HepG2 (cell line): ENCODE data around the gene UGCG. TPM values are rescaled to one million over a fixed set of nuclear protein-coding genes. Genes with fewer than 3 reads are reported as not detected.

ENCODE experiments used
- ATAC-seq: fragments of 200-7000 bp; cut with Tn5 transposase; 3 replicates; pipeline ENCODE4 v1.9.1; 2020; ENCODE audit warnings: mild to moderate bottlenecking, moderate library complexity
- BruUV-seq: library from RNA; stranded (reverse); fragments of 400-500 nt; replicated peaks from 2 replicates; lab custom pipeline; 2021; lab: Mats Ljungman, UMichigan
- CTCF ChIA-PET: fragments of 300-600 bp; formaldehyde crosslinking; extraction: SDS; loops from one replicate; lab custom pipeline; 2021; ENCODE audit warnings: low total read pairs, inconsistent platforms, low intra/inter-chr PET ratio; lab: Yijun Ruan, JAX
- POLR2A ChIA-PET: fragments of 350-600 bp; sonication (Branson Sonifier 250); formaldehyde crosslinking; loops from one replicate; lab custom pipeline; 2020; ENCODE audit warnings: antibody characterized with exemption, inconsistent platforms; lab: Yijun Ruan, JAX
- DNase-seq: peaks from one replicate; pipeline ENCODE4 v3.0.0-alpha.2; 2015; ENCODE audit warnings: low spot score
- FAIRE-seq: peaks from 3 replicates; lab custom pipeline; 2011; peaks lifted over from hg19 to GRCh38; lab: Jason Lieb, UNC
- H2AFZ ChIP-seq: one replicate; pipeline ENCODE4 v1.6.1; 2011; ENCODE audit warnings: low read length, inconsistent platforms
- H3K27ac ChIP-seq: fragments of 300-600 bp; 3 replicates; pipeline ENCODE4 v1.8.0; 2011; ENCODE audit warnings: mixed run types, mild to moderate bottlenecking, mixed read lengths, low read length, inconsistent platforms; ENCODE audit not compliant: insufficient read depth; ENCODE audit errors: extremely low read length
- H3K27me3 ChIP-seq, 2 experiments: fragments of 200-600 bp in 1 of 2; 2 replicates in 1 of 2; 3 replicates in 1 of 2; pipeline versions ENCODE4 v1.6.0 to v1.8.0; 2011; ENCODE audit warnings: low read length in 2 of 2, mild to moderate bottlenecking in 2 of 2, moderate library complexity in 2 of 2, inconsistent platforms in 1 of 2; ENCODE audit not compliant: insufficient read depth in 2 of 2, control insufficient read depth in 1 of 2
- H3K36me3 ChIP-seq, 2 experiments: fragments of 200-600 bp in 1 of 2; replicated peaks in 1 of 2; 2 replicates in 1 of 2; 3 replicates in 1 of 2; pipeline versions ENCODE4 v1.5.1 to v1.8.0; 2011; ENCODE audit warnings: low read length in 2 of 2, inconsistent platforms in 1 of 2; ENCODE audit not compliant: insufficient read depth in 2 of 2, control insufficient read depth in 1 of 2
- H3K4me1 ChIP-seq: 2 replicates; pipeline ENCODE4 v1.5.1; 2012; ENCODE audit warnings: low read length, inconsistent platforms; ENCODE audit not compliant: insufficient read depth
- H3K4me2 ChIP-seq: 2 replicates; pipeline ENCODE4 v1.6.0; 2011; ENCODE audit warnings: low read depth, low read length, inconsistent platforms
- H3K4me3 ChIP-seq, 3 experiments: fragments of 200-600 bp in 1 of 3; sonication (generic), shearing (Covaris generic) in 1 of 3; replicated peaks in 1 of 3; 2 replicates each; pipeline ENCODE4 v1.5.1; 2011 to 2016; ENCODE audit warnings: low read length in 3 of 3, inconsistent platforms in 2 of 3, low read depth in 2 of 3, mild to moderate bottlenecking in 2 of 3, control low read depth in 1 of 3, mixed read lengths in 1 of 3; ENCODE audit not compliant: insufficient read depth in 1 of 3
- H3K79me2 ChIP-seq: one replicate; pipeline ENCODE4 v1.6.1; 2011; ENCODE audit warnings: low read length, inconsistent platforms; ENCODE audit not compliant: insufficient read depth
- H3K9ac ChIP-seq: 2 replicates; pipeline ENCODE4 v1.6.0; 2011; ENCODE audit warnings: mild to moderate bottlenecking, low read depth, low read length, inconsistent platforms; ENCODE audit not compliant: insufficient read depth
- H3K9me3 ChIP-seq: 2 replicates; pipeline ENCODE4 v1.5.1; 2012; ENCODE audit warnings: mild to moderate bottlenecking, low read length
- H4K20me1 ChIP-seq: 2 replicates; pipeline ENCODE4 v1.6.0; 2011; ENCODE audit warnings: inconsistent platforms, mild to moderate bottlenecking, low read length, moderate library complexity; ENCODE audit not compliant: insufficient read depth
- ATF7 ChIP-seq, 2 experiments: fragments of 450-650 bp in 1 of 2; sonication (generic) in 1 of 2; formaldehyde crosslinking in 1 of 2; IDR thresholded peaks; 2 replicates each; pipeline versions ENCODE4 v1.4.0 to v1.6.1; 2016 to 2020; ENCODE audit warnings: antibody characterized with exemption in 1 of 2, mild to moderate bottlenecking in 1 of 2, missing genetic modification reagents in 1 of 2
- CREM ChIP-seq, 2 experiments: sonication (generic) in 1 of 2; formaldehyde crosslinking in 1 of 2; IDR thresholded peaks; 2 replicates each; pipeline versions ENCODE4 v1.4.0 to v1.6.1; 2016 to 2020; ENCODE audit warnings: antibody characterized with exemption in 1 of 2, mild to moderate bottlenecking in 1 of 2, missing genetic modification reagents in 1 of 2
- KDM2A ChIP-seq: sonication (generic); formaldehyde crosslinking; IDR thresholded peaks from 2 replicates; pipeline ENCODE4 v1.4.0; 2020; ENCODE audit warnings: low read depth, missing genetic modification reagents, borderline replicate concordance
- KLF9 ChIP-seq: IDR thresholded peaks from 2 replicates; pipeline ENCODE4 v1.6.1; 2016; ENCODE audit warnings: low read depth
- LRRFIP1 ChIP-seq: sonication (generic); formaldehyde crosslinking; conservative IDR thresholded peaks from 2 replicates; pipeline ENCODE4 v1.4.0; 2020; ENCODE audit warnings: missing genetic modification reagents
- MZF1 ChIP-seq: sonication (generic); formaldehyde crosslinking; IDR thresholded peaks from 2 replicates; pipeline ENCODE4 v1.8.1; 2023; ENCODE audit warnings: mild to moderate bottlenecking, missing genetic modification reagents, borderline replicate concordance
- NFE2L2 ChIP-seq: fragments of 150-350 bp; IDR thresholded peaks from 2 replicates; pipeline ENCODE4 v1.6.1; 2014; ENCODE audit warnings: low read length
- POGZ ChIP-seq: sonication (generic); formaldehyde crosslinking; IDR thresholded peaks from 2 replicates; pipeline ENCODE4 v1.4.0; 2020; ENCODE audit warnings: mild to moderate bottlenecking, missing genetic modification reagents
- POLR2AphosphoS5 ChIP-seq: IDR thresholded peaks from 2 replicates; pipeline ENCODE4 v1.6.1; 2012; ENCODE audit warnings: low read depth, low read length
- SETDB1 ChIP-seq: sonication (generic); formaldehyde crosslinking; IDR thresholded peaks from 2 replicates; pipeline ENCODE4 v1.5.1; 2020; ENCODE audit warnings: missing genetic modification reagents, mild to moderate bottlenecking, borderline replicate concordance
- SP140L ChIP-seq: sonication (generic); formaldehyde crosslinking; IDR thresholded peaks from 2 replicates; pipeline ENCODE4 v1.4.0; 2020; ENCODE audit warnings: missing genetic modification reagents, borderline replicate concordance
- TGIF2 ChIP-seq: IDR thresholded peaks from 2 replicates; pipeline ENCODE4 v1.6.1; 2016; ENCODE audit warnings: control low read depth, missing compliant biosample characterization
- ZBTB7A ChIP-seq: sonication (generic); formaldehyde crosslinking; IDR thresholded peaks from 2 replicates; pipeline ENCODE4 v1.8.0; 2022; ENCODE audit warnings: mild to moderate bottlenecking, missing genetic modification reagents
- ZMAT3 ChIP-seq: sonication (generic); formaldehyde crosslinking; conservative IDR thresholded peaks from 2 replicates; pipeline ENCODE4 v1.7.0; 2021; ENCODE audit warnings: missing genetic modification reagents
- ZNF441 ChIP-seq: sonication (generic); formaldehyde crosslinking; IDR thresholded peaks from 2 replicates; pipeline ENCODE4 v1.7.0; 2021; ENCODE audit warnings: missing genetic modification reagents, borderline replicate concordance
- ZNF562 ChIP-seq: sonication (generic); formaldehyde crosslinking; IDR thresholded peaks from 2 replicates; pipeline ENCODE4 v1.8.0; 2022; ENCODE audit warnings: missing genetic modification reagents, borderline replicate concordance
- ZNF883 ChIP-seq: sonication (generic); formaldehyde crosslinking; IDR thresholded peaks from 2 replicates; pipeline ENCODE4 v1.5.1; 2020; ENCODE audit warnings: mild to moderate bottlenecking, missing genetic modification reagents; ENCODE audit errors: not compliant biosample characterization
- WGBS: methylation state at CpG from one replicate; pipeline ENCODE4 v1.1.6; 2017; ENCODE audit warnings: low lambda C conversion rate; 5-methylcytosine and 5-hydroxymethylcytosine counted together
- in situ Hi-C: cut with HindIII; loops from 2 replicates; pipeline ENCODE4 v1.10.0; 2017; ENCODE audit warnings: low pct_unique_long_range_greater_than_20kb; ENCODE audit not compliant: extremely low pct_ligation_motif_present
- intact Hi-C: fragments of 100-400 bp; cut with micrococcal nuclease; formaldehyde crosslinking; loops from one replicate; pipeline ENCODE4 v1.10.0; 2022; ENCODE audit not compliant: unreplicated experiment
- polyA plus RNA-seq, 8 experiments: library from polyadenylated mRNA; depleted of rRNA in 3 of 8; stranded (reverse) in 7 of 8; unstranded in 1 of 8; fragments of >200 nt; fragmentation: Illumina TruSeq in 4 of 8; extraction: Trizol in 4 of 8; gene quantifications; 2 replicates each; pipeline versions ENCODE4 v1.2.1 to v1.2.3, GENCODE V29; 2011 to 2016; ENCODE audit warnings: low read depth in 4 of 8, missing spikeins in 1 of 8, mixed read lengths in 1 of 8; ENCODE audit not compliant: insufficient read depth in 1 of 8
- total RNA-seq, 5 experiments: library from RNA; depleted of rRNA; stranded (reverse); fragments of >200 nt; fragmentation: Illumina TruSeq; extraction: Trizol; gene quantifications; 2 replicates each; pipeline ENCODE4 v1.2.3, GENCODE V29; 2016; ENCODE audit warnings: low read depth in 1 of 5
- TF ChIP-seq, protein P1 (sequence below), 2 experiments: fragments of 450-650 bp in 1 of 2; sonication (generic) in 1 of 2; formaldehyde crosslinking; IDR thresholded peaks; 2 replicates each; pipeline versions ENCODE4 v1.5.0 to v1.8.0; 2020 to 2022; ENCODE audit warnings: mild to moderate bottlenecking in 1 of 2, missing genetic modification reagents in 1 of 2

Gene UGCG
- total and polyA plus RNA-seq, 2 of the 13 experiments (the other 11 are each of a cell fraction or from before 2014, with no cell fraction given), result 10.5 to 13.9 TPM

DNA sequence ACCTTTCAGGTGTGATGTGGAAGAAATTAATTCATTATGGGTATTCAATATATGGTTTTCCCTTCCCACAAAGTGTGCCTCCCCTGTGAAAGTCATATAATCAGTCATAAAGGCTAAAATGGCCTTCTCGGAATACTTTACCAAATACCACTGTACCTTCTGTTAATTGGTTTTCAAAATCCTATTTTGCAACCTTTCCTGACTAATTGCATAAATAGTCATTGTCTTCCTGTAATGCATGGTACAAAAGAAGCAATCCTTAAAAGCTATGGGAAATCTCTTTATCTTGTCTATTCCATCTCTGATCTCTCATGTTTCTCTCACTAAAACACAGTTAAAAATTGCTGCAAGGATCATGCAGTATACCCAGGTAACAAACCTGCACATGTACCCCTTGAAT, 44.3 kb upstream of the UGCG start:
- no peak for FAIRE-seq
- no peak for DNase-seq
- no peak overlapping the region for H3K9ac ChIP-seq
- WGBS, result 58% methylated on average over 1 of the region's 1 CpG
- H3K4me1 ChIP-seq, result no peaks in the 10 kb centered on the region
- no TSS peak for BruUV-seq
- H3K4me3 ChIP-seq, result no peak overlapping the region
- no peaks in the 10 kb centered on the region for H3K79me2 ChIP-seq
- ChIA-PET POLR2A (no interaction called here), CTCF (no interaction called here)
- intact Hi-C loops, result loop anchor here (5.0 kb wide), 1 partner anchor 220 kb away; no protein-coding TSS in a partner anchor
- H3K4me2 ChIP-seq, result no peak overlapping the region
- H3K36me3 ChIP-seq, result no peaks in the 10 kb centered on the region
- TF ChIP-seq MZF1 (no peak), ATF7 (IDR thresholded peaks at IDR 0.05) (no peak), ATF7 (CRISPR knock-in tag; IDR thresholded peaks at IDR 0.05) (no peak), ZNF441 (CRISPR knock-in tag) (no peak), SP140L (CRISPR knock-in tag) (no peak), KLF9 (CRISPR knock-in tag) (no peak), LRRFIP1 (no peak)
- H3K27me3 ChIP-seq, result 0 out of 5 replicates have a peak, but pooled peaks cover 0 to 4% of the 10 kb centered on the region in 2 experiments
- ATAC-seq, result no peak
- no peak overlapping the region for H3K27ac ChIP-seq
- H2AFZ ChIP-seq, result no peak overlapping the region
- in situ Hi-C loops, result no loop called here
- H4K20me1 ChIP-seq, result no peaks in the 10 kb centered on the region
- no peaks in the 10 kb centered on the region for H3K9me3 ChIP-seq

GRCh38 chr9:111853450-111853827, 43.2 kb upstream of the UGCG start:
- POLR2A ChIA-PET, result no interaction called here
- ATAC-seq, result no peak
- TF ChIP-seq KDM2A (CRISPR knock-in tag), result no peak
- TF ChIP-seq ZBTB7A (CRISPR knock-in tag), result no peak
- TF ChIP-seq TGIF2, result no peak
- TF ChIP-seq SETDB1 (CRISPR knock-in tag), result no peak
- no peak for TF ChIP-seq ZMAT3 (CRISPR knock-in tag)
- TF ChIP-seq POLR2AphosphoS5, result no peak
- no peak for TF ChIP-seq CREM (IDR thresholded peaks at IDR 0.05)
- TF ChIP-seq CREM (CRISPR knock-in tag; IDR thresholded peaks at IDR 0.05), result no peak
- TF ChIP-seq ZNF562 (CRISPR knock-in tag), result no peak
- no peak for TF ChIP-seq NFE2L2
- TF ChIP-seq, protein P1, sequence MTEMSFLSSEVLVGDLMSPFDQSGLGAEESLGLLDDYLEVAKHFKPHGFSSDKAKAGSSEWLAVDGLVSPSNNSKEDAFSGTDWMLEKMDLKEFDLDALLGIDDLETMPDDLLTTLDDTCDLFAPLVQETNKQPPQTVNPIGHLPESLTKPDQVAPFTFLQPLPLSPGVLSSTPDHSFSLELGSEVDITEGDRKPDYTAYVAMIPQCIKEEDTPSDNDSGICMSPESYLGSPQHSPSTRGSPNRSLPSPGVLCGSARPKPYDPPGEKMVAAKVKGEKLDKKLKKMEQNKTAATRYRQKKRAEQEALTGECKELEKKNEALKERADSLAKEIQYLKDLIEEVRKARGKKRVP (CRISPR knock-in tag; IDR thresholded peaks at IDR 0.05), result no peak
- TF ChIP-seq POGZ (CRISPR knock-in tag), result no peak
- TF ChIP-seq ZNF883 (CRISPR knock-in tag), result no peak

More at GRCh38 chr9:111853450-111853827, 43.2 kb upstream of the UGCG start:
- FAIRE-seq, result no peak
- in situ Hi-C loops, result no loop called here
- Histone ChIP-seq H2AFZ (no peak overlapping the region), H3K4me1 (no peaks in the 10 kb centered on the region), H3K27ac (no peak overlapping the region), H3K36me3 (no peaks in the 10 kb centered on the region), H4K20me1 (no peaks in the 10 kb centered on the region), H3K79me2 (no peaks in the 10 kb centered on the region), H3K4me3 (no peak overlapping the region), H3K9me3 (no peaks in the 10 kb centered on the region), H3K27me3 (0 out of 5 replicates have a peak, but pooled peaks cover 0 to 4% of the 10 kb centered on the region in 2 experiments), H3K9ac (no peak overlapping the region), H3K4me2 (no peak overlapping the region)
- no TSS peak for BruUV-seq
- no peak for DNase-seq
- CTCF ChIA-PET, result no interaction called here
- intact Hi-C loops, result loop anchor here (5.0 kb wide), 1 partner anchor 219 kb away; no protein-coding TSS in a partner anchor
